Right lobe of liver (tissue), 6 donors: ENCODE results near the gene PTPRK. TPM values are rescaled to one million over a fixed set of nuclear protein-coding genes. Genes with fewer than 3 reads are reported as not detected.

Experiments
- ATAC-seq, 4 donors: fragments of 200-7000 bp; cut with Tn5 transposase; one replicate each; pipeline ENCODE4 v1.9.1; 2020; ENCODE audit warnings: mild to moderate bottlenecking in 4 of 4, moderate library complexity in 4 of 4
- DNase-seq, 3 donors: peaks; one replicate each; pipeline ENCODE4 v3.0.0-alpha.2; 2020
- H3K27ac ChIP-seq, 3 donors: fragments of 200-600 bp; one replicate each; pipeline ENCODE4 v1.8.0; 2022
- H3K27me3 ChIP-seq, 2 donors: fragments of 200-600 bp; one replicate each; pipeline ENCODE4 v1.8.0; 2022
- H3K36me3 ChIP-seq, 4 donors: fragments of 200-600 bp; sonication (generic) in 1 of 4; one replicate each; pipeline versions ENCODE4 v1.5.1 to v1.8.0; 2017 to 2022; ENCODE audit warnings: control low read depth in 1 of 4
- H3K4me1 ChIP-seq, 4 donors: fragments of 200-600 bp; sonication (generic) in 1 of 4; one replicate each; pipeline versions ENCODE4 v1.5.1 to v1.8.0; 2017 to 2022; ENCODE audit warnings: control low read depth in 1 of 4
- H3K4me3 ChIP-seq, 3 donors: fragments of 200-600 bp; one replicate each; pipeline ENCODE4 v1.8.0; 2022
- H3K9me3 ChIP-seq, 4 donors: fragments of 200-600 bp; sonication (generic) in 1 of 4; one replicate each; pipeline versions ENCODE4 v1.5.1 to v1.8.0; 2017 to 2022; ENCODE audit warnings: control low read depth in 1 of 4
- CTCF ChIP-seq, 4 donors: fragments of 200-600 bp in 3 of 4; fragments of 450-650 bp in 1 of 4; IDR thresholded peaks; one replicate each; pipeline versions ENCODE4 v1.5.1 to v1.8.0; 2016 to 2022; ENCODE audit warnings: antibody characterized with exemption in 4 of 4, mild to moderate bottlenecking in 2 of 4
- POLR2A ChIP-seq: fragments of 450-650 bp; IDR thresholded peaks from one replicate; pipeline ENCODE4 v1.6.1; 2017; ENCODE audit warnings: antibody characterized with exemption, mild to moderate bottlenecking
- WGBS: methylation state at CpG from one replicate; pipeline ENCODE4 v1.1.6; 2018; ENCODE audit warnings: low coverage, low lambda C conversion rate; ENCODE audit not compliant: insufficient coverage; ENCODE audit errors: missing lambda C conversion rate; 5-methylcytosine and 5-hydroxymethylcytosine counted together
- intact Hi-C, 2 donors: fragments of 100-400 bp; cut with DNase I; formaldehyde crosslinking; loops; one replicate each; pipeline versions ENCODE4 v1.11.2 to v1.14.1; 2022
- total RNA-seq, 6 experiments: library from RNA; depleted of rRNA in 2 of 6; stranded (reverse); fragments of >200 nt in 2 of 6; fragmentation: NEBNext Ultra II Directional in 3 of 6; extraction: Animal tissue kit (Norgen Biotek cat#: 25700) in 3 of 6; gene quantifications; one replicate each; pipeline versions ENCODE4 v1.1.0 to v1.2.4, GENCODE V29; 2016 to 2023
- donor health status: DM: no; HTN: yes; CAD: no.
- donor health status: DM: no; HTN: no; CAD: no.
- donor health status: DM: no; HTN: no; CAD: no.
- donor health status: DM: no; HTN: yes; CAD: no.
- donor health status: DM: no; HTN: yes; CAD: no.

PTPRK gene
- total RNA-seq, 6 experiments from 2014 or later = 27.7 to 54.5 (median 35.7) TPM

DNA sequence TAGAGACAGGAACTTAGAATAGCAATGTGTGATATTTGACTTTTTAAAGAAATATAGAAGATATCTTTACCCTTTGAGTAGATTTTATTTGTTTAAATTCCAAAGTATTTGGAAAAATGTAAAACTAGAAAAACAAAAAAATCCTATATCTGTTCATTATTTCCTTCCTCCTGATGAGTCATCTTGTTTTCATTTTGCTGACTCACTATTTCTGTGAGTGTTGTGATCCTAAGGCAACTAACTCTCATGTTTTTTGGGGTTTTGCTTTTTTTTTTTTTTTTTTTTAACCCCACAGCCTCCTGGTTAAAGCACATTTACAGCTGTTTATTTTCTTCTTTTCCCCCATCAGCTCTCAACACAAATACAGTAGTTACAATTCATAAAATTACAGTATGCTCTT lies 581.7 kb downstream of the PTPRK start:
- H3K9me3 ChIP-seq = no peaks in the 10 kb centered on the region
- DNase-seq = no peak
- H3K27me3 ChIP-seq = no peaks in the 10 kb centered on the region
- no peak overlapping the region for H3K4me3 ChIP-seq
- no peaks in the 10 kb centered on the region for H3K4me1 ChIP-seq
- TF ChIP-seq CTCF (IDR thresholded peaks at IDR 0.05) (no peak), POLR2A (no peak)
- no peak for ATAC-seq
- no peaks in the 10 kb centered on the region for H3K36me3 ChIP-seq
- no peak overlapping the region for H3K27ac ChIP-seq
- intact Hi-C loops = no loop called here

- no peak overlapping the region for H3K4me3 ChIP-seq
- ATAC-seq (no peak), DNase-seq (no peak)
- TF ChIP-seq CTCF (IDR thresholded peaks at IDR 0.05) (no peak), POLR2A (no peak)
- no peaks in the 10 kb centered on the region for H3K27me3 ChIP-seq
- H3K4me1 ChIP-seq = no peaks in the 10 kb centered on the region
- H3K27ac ChIP-seq = no peak overlapping the region
- intact Hi-C loops = no loop called here
- H3K9me3 ChIP-seq = peaks cover 0 to 5% (median 0%) of the 10 kb centered on the region in 4 donors
- H3K36me3 ChIP-seq = no peaks in the 10 kb centered on the region
Measured at GRCh38 chr6:127937747-127938146, 582.7 kb downstream of the PTPRK start.

DNA sequence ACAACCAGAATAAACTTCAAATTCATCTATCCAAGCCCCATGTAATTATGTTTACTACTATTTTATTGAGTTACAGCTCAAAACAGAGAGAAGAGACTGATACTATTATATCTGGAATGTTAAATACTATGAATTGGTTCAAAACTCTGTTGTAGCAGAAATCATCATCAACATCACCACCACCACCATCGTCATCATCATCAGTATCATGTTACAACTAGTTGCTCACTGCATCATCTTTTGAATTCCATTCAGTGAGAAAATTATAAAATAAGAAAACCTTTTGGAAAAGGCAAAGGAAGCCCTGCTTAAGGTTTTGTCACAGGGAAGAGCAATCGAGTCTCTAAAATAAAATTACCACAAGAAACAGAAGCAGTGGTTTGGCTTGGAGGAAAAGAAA lies 583.3 kb downstream of the PTPRK start:
- Histone ChIP-seq H3K4me1 (no peaks in the 10 kb centered on the region), H3K27me3 (no peaks in the 10 kb centered on the region), H3K27ac (no peak overlapping the region), H3K4me3 (no peak overlapping the region), H3K9me3 (peaks cover 0 to 9% (median 0%) of the 10 kb centered on the region in 4 donors), H3K36me3 (no peaks in the 10 kb centered on the region)
- TF ChIP-seq CTCF (IDR thresholded peaks at IDR 0.05) = no peak
- TF ChIP-seq POLR2A = no peak
- 62% methylated on average over 2 of the region's 2 CpGs for WGBS
- no peak for DNase-seq
- intact Hi-C loops = no loop called here
- ATAC-seq = no peak

GRCh38 chr6:127934956-127935355 lies 585.4 kb downstream of the PTPRK start:
- H3K4me3 ChIP-seq = no peak overlapping the region
- ATAC-seq = no peak
- WGBS = 75% methylated on average over 1 of the region's 1 CpG

More at GRCh38 chr6:127934956-127935355, 585.4 kb downstream of the PTPRK start:
- no peak for DNase-seq
- intact Hi-C loops = no loop called here
- Histone ChIP-seq H3K27ac (no peak overlapping the region), H3K9me3 (peaks cover 0 to 9% (median 0%) of the 10 kb centered on the region in 4 donors), H3K27me3 (no peaks in the 10 kb centered on the region), H3K4me1 (no peaks in the 10 kb centered on the region), H3K36me3 (no peaks in the 10 kb centered on the region)
- TF ChIP-seq POLR2A (no peak), CTCF (IDR thresholded peaks at IDR 0.05) (no peak)
